IgD-negative memory B cell (primary cell): ENCODE data around the gene ILRUN. TPM values are rescaled to one million over a fixed set of nuclear protein-coding genes. Genes with fewer than 3 reads are reported as not detected.
"Not testable (repeated sequence)": the region's sequence is repeated elsewhere in the genome, so short reads cannot be mapped to it uniquely, and the experiment has no call there.

Experiments
- H3K27ac Mint-ChIP-seq, 3 donors: one replicate each; pipeline ENCODE4 v1.8.0; 2020 to 2022; ENCODE audit warnings: mild to moderate bottlenecking in 3 of 3, mixed read lengths in 3 of 3, moderate library complexity in 1 of 3
- H3K27me3 Mint-ChIP-seq: one replicate; pipeline ENCODE4 v1.8.0; 2021; ENCODE audit warnings: mixed read lengths
- H3K36me3 Mint-ChIP-seq: one replicate; pipeline ENCODE4 v1.8.0; 2020; ENCODE audit warnings: mild to moderate bottlenecking, mixed read lengths
- H3K4me1 Mint-ChIP-seq, 3 donors: one replicate each; pipeline ENCODE4 v1.8.0; 2020 to 2022; ENCODE audit warnings: mixed read lengths in 3 of 3, mild to moderate bottlenecking in 1 of 3
- H3K4me3 Mint-ChIP-seq, 4 donors: one replicate each; pipeline ENCODE4 v1.8.0; 2020 to 2022; ENCODE audit warnings: mild to moderate bottlenecking in 4 of 4, mixed read lengths in 4 of 4, moderate library complexity in 3 of 4
- H3K9me3 Mint-ChIP-seq, 3 donors: one replicate each; pipeline ENCODE4 v1.8.0; 2020 to 2021; ENCODE audit warnings: mixed read lengths in 3 of 3, mild to moderate bottlenecking in 1 of 3
- polyA plus RNA-seq: library from polyadenylated mRNA; unstranded; fragments of 300-500 nt; fragmentation: Illumina TruSeq; gene quantifications from one replicate; pipeline ENCODE4 v1.2.3, GENCODE V29; 2021

The ILRUN gene
- polyA plus RNA-seq, 1 donor from 2014 or later, result 15.4 TPM

- no peak overlapping the region for H3K27ac Mint-ChIP-seq
- H3K9me3 Mint-ChIP-seq, result no peaks in the 10 kb centered on the region
- H3K36me3 Mint-ChIP-seq, result peaks cover 2% of the 10 kb centered on the region
- H3K4me3 Mint-ChIP-seq, result peak overlapping the region in 2 of 4 donors; percentile 5 to 70
- H3K27me3 Mint-ChIP-seq, result no peaks in the 10 kb centered on the region
- H3K4me1 Mint-ChIP-seq, result peaks cover 25 to 32% (median 25%) of the 10 kb centered on the region in 3 donors
These were observed 15.6 kb downstream of the ILRUN start for GRCh38 chr6:34680802-34681515.

- not testable (repeated sequence) for H3K36me3 Mint-ChIP-seq, H3K27me3 Mint-ChIP-seq, H3K9me3 Mint-ChIP-seq, H3K4me3 Mint-ChIP-seq
- peaks cover 27 to 37% (median 29%) of the 10 kb centered on the region in 3 donors for H3K4me1 Mint-ChIP-seq
- H3K27ac Mint-ChIP-seq, result peak overlapping the region in 1 of 3 donors; percentile 24
These were observed 16.3 kb downstream of the ILRUN start for GRCh38 chr6:34680313-34680712.

- Mint-ChIP-seq H3K36me3 (peaks cover 2% of the 10 kb centered on the region), H3K4me3 (peak overlapping the region in 1 of 4 donors; percentile 3), H3K27me3 (no peaks in the 10 kb centered on the region), H3K27ac (peak overlapping the region in 2 of 3 donors; percentile 76 to 95), H3K4me1 (peaks cover 29 to 37% (median 31%) of the 10 kb centered on the region in 3 donors), H3K9me3 (no peaks in the 10 kb centered on the region)
These were observed 16.9 kb downstream of the ILRUN start for GRCh38 chr6:34679552-34680253.

GRCh38 chr6:34676140-34676539 is 20.4 kb downstream of the ILRUN start:
- Mint-ChIP-seq H3K9me3 (no peaks in the 10 kb centered on the region), H3K4me3 (peak overlapping the region in 2 of 4 donors; percentile 32 to 87), H3K27ac (peak overlapping the region; percentile 97 to 100 (median 100)), H3K36me3 (peaks cover 2% of the 10 kb centered on the region), H3K27me3 (no peaks in the 10 kb centered on the region), H3K4me1 (peaks cover 49 to 56% (median 56%) of the 10 kb centered on the region in 3 donors)

GRCh38 chr6:34674930-34675329 is 21.6 kb downstream of the ILRUN start:
- peak overlapping the region; percentile 97 to 100 (median 100) for H3K27ac Mint-ChIP-seq
- peaks cover 51 to 60% (median 60%) of the 10 kb centered on the region in 3 donors for H3K4me1 Mint-ChIP-seq
- peak overlapping the region; percentile 50 to 90 (median 88) for H3K4me3 Mint-ChIP-seq
- not testable (repeated sequence) for H3K9me3 Mint-ChIP-seq, H3K36me3 Mint-ChIP-seq, H3K27me3 Mint-ChIP-seq

- no peaks in the 10 kb centered on the region for H3K9me3 Mint-ChIP-seq
- H3K4me3 Mint-ChIP-seq, result peak overlapping the region; percentile 50 to 90 (median 88)
- H3K27me3 Mint-ChIP-seq, result no peaks in the 10 kb centered on the region
- peak overlapping the region; percentile 97 to 100 (median 100) for H3K27ac Mint-ChIP-seq
- peaks cover 2% of the 10 kb centered on the region for H3K36me3 Mint-ChIP-seq
- peaks cover 48 to 60% (median 53%) of the 10 kb centered on the region in 3 donors for H3K4me1 Mint-ChIP-seq
These were observed 22.3 kb downstream of the ILRUN start for GRCh38 chr6:34674268-34674639.

GRCh38 chr6:34673064-34673463 is 23.5 kb downstream of the ILRUN start:
- H3K4me1 Mint-ChIP-seq, result peaks cover 50 to 61% (median 52%) of the 10 kb centered on the region in 3 donors
- H3K36me3 Mint-ChIP-seq, result peaks cover 2% of the 10 kb centered on the region
- peak overlapping the region; percentile 78 to 91 (median 88) for H3K4me3 Mint-ChIP-seq
- no peaks in the 10 kb centered on the region for H3K27me3 Mint-ChIP-seq
- no peaks in the 10 kb centered on the region for H3K9me3 Mint-ChIP-seq
- H3K27ac Mint-ChIP-seq, result peak overlapping the region; percentile 97 to 100 (median 100)

GRCh38 chr6:34672657-34673043 is 23.9 kb downstream of the ILRUN start:
- Mint-ChIP-seq H3K36me3 (peaks cover 2% of the 10 kb centered on the region), H3K27ac (peak overlapping the region; percentile 97 to 100 (median 100)), H3K27me3 (no peaks in the 10 kb centered on the region), H3K4me3 (peak overlapping the region; percentile 78 to 91 (median 88)), H3K9me3 (no peaks in the 10 kb centered on the region), H3K4me1 (peaks cover 54 to 64% (median 57%) of the 10 kb centered on the region in 3 donors)

GRCh38 chr6:34671801-34672656 is 24.5 kb downstream of the ILRUN start:
- Mint-ChIP-seq H3K9me3 (no peaks in the 10 kb centered on the region), H3K4me1 (peaks cover 56 to 63% (median 61%) of the 10 kb centered on the region in 3 donors), H3K4me3 (peak overlapping the region; percentile 78 to 91 (median 88)), H3K27ac (peak overlapping the region; percentile 97 to 100 (median 100)), H3K27me3 (no peaks in the 10 kb centered on the region), H3K36me3 (peaks cover 3% of the 10 kb centered on the region)

- Mint-ChIP-seq H3K36me3 (peaks cover 3% of the 10 kb centered on the region), H3K27ac (peak overlapping the region; percentile 97 to 100 (median 100)), H3K27me3 (no peaks in the 10 kb centered on the region), H3K4me1 (peaks cover 62 to 67% (median 67%) of the 10 kb centered on the region in 3 donors), H3K4me3 (peak overlapping the region; percentile 78 to 91 (median 86)), H3K9me3 (no peaks in the 10 kb centered on the region)
These were observed 25.2 kb downstream of the ILRUN start for GRCh38 chr6:34671367-34671766.

- H3K4me3 Mint-ChIP-seq, result peak overlapping the region in 1 of 4 donors; percentile 80
- not testable (repeated sequence) for H3K9me3 Mint-ChIP-seq, H3K36me3 Mint-ChIP-seq, H3K27me3 Mint-ChIP-seq
- peak overlapping the region in 1 of 3 donors; percentile 73 for H3K27ac Mint-ChIP-seq
- peaks cover 60 to 66% (median 65%) of the 10 kb centered on the region in 3 donors for H3K4me1 Mint-ChIP-seq
These were observed 27.8 kb downstream of the ILRUN start for GRCh38 chr6:34668799-34669198.

- Mint-ChIP-seq H3K4me3 (peak overlapping the region in 2 of 4 donors; percentile 22 to 65), H3K27me3 (no peaks in the 10 kb centered on the region)
These were observed 28.9 kb downstream of the ILRUN start for GRCh38 chr6:34667481-34668238.

GRCh38 chr6:34665019-34665418 is 31.5 kb downstream of the ILRUN start:
- Mint-ChIP-seq H3K27me3 (no peaks in the 10 kb centered on the region), H3K27ac (peak overlapping the region in 2 of 3 donors; percentile 15 to 75), H3K9me3 (no peaks in the 10 kb centered on the region), H3K4me3 (peak overlapping the region in 2 of 4 donors; percentile 59 to 78), H3K36me3 (peaks cover 8% of the 10 kb centered on the region), H3K4me1 (peaks cover 47 to 58% (median 55%) of the 10 kb centered on the region in 3 donors)

More at GRCh38 chr6:34667481-34668238, 28.9 kb downstream of the ILRUN start:
- Mint-ChIP-seq H3K27ac (peak overlapping the region; percentile 7 to 73 (median 59)), H3K36me3 (peaks cover 8% of the 10 kb centered on the region), H3K9me3 (no peaks in the 10 kb centered on the region), H3K4me1 (peaks cover 53 to 62% (median 58%) of the 10 kb centered on the region in 3 donors)
